ENCODE measurements around the gene ARID4A. TPM values are rescaled to one million over a fixed set of nuclear protein-coding genes. Genes with fewer than 3 reads are reported as not detected.
"Not testable (repeated sequence)": the region's sequence is repeated elsewhere in the genome, so short reads cannot be mapped to it uniquely, and the experiment has no call there.

The ARID4A gene, protein sequence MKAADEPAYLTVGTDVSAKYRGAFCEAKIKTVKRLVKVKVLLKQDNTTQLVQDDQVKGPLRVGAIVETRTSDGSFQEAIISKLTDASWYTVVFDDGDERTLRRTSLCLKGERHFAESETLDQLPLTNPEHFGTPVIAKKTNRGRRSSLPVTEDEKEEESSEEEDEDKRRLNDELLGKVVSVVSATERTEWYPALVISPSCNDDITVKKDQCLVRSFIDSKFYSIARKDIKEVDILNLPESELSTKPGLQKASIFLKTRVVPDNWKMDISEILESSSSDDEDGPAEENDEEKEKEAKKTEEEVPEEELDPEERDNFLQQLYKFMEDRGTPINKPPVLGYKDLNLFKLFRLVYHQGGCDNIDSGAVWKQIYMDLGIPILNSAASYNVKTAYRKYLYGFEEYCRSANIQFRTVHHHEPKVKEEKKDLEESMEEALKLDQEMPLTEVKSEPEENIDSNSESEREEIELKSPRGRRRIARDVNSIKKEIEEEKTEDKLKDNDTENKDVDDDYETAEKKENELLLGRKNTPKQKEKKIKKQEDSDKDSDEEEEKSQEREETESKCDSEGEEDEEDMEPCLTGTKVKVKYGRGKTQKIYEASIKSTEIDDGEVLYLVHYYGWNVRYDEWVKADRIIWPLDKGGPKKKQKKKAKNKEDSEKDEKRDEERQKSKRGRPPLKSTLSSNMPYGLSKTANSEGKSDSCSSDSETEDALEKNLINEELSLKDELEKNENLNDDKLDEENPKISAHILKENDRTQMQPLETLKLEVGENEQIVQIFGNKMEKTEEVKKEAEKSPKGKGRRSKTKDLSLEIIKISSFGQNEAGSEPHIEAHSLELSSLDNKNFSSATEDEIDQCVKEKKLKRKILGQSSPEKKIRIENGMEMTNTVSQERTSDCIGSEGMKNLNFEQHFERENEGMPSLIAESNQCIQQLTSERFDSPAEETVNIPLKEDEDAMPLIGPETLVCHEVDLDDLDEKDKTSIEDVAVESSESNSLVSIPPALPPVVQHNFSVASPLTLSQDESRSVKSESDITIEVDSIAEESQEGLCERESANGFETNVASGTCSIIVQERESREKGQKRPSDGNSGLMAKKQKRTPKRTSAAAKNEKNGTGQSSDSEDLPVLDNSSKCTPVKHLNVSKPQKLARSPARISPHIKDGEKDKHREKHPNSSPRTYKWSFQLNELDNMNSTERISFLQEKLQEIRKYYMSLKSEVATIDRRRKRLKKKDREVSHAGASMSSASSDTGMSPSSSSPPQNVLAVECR
- 6.1 and 8.2 TPM in 2 replicates for total RNA-seq (2014; rRNA removed)
- polyA plus RNA-seq (2012): 3.0 TPM

DNA sequence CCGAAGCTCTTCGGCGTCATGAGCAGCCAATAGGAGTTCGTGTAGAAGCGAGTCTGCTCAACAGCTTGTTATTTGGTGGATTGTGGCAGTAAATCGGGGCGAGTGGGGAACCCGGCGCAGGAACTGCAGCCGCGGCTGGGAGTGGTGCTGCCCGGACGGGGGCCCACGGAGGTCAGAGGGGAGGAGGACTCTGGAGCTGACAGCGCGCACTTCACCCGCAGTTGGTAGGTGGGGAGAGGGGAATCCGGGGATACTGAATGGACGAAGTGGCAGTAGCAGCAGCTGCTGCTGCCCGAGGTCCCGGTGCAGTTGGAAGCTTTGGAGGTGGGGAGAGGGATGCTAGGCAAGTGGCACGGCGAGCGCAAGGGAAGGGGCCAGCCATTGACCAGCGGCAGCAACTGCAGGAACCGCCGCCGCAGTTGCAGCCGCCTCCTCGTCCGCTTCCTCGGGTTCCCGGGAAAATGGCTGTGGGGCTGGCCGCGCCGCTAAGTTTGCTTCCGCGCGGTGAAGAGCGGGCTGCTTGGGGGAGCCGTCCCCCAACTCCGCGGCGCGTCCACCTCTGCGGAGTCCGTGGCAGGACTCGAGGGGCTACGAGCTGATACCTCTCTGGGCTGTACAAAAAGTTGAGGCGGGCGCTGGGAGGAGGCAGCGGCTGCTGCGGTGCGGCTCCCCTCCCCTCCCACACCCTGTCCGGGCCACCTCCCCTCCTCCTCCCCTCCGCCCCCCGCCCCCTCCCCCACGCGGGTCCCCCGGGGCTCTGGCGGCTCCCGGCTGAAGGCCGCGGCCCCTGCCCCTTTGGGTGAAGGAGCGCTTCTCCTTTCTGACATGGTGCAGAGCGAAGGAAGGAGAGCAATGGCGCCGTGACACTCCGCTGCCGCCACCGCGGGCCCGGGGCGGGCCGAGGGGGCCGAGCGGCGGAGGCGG is at the start of gene ARID4A:
TSS of gene ARID4A (plus strand) at position 79 of the 924 bp plus-strand sequence. CDS start 1,300 bp downstream, outside the sequence.
- DNase-seq (ENCODE audit: low read depth): no peak

DNA sequence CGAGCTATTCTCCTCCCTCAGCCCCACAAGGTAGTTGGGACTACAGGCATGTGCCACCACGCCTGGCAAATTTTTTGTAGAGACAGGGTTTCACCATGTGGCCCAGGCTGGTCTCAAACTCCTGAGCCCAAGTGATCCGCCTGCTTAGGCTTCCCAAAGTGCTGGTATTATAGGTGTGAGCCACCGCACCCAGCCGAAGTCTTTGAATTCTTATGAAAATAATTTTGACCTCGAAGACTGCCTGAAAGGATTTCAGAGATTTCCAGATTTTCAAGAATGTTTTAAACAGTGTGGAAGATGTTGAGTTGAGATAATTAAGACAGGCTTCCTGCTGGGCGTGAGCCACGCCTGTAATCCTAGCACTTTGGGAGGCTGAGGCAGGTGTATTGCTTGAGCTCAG is 48.7 kb upstream of the ARID4A start:
- no peak for DNase-seq (ENCODE audit: low read depth)

DNA sequence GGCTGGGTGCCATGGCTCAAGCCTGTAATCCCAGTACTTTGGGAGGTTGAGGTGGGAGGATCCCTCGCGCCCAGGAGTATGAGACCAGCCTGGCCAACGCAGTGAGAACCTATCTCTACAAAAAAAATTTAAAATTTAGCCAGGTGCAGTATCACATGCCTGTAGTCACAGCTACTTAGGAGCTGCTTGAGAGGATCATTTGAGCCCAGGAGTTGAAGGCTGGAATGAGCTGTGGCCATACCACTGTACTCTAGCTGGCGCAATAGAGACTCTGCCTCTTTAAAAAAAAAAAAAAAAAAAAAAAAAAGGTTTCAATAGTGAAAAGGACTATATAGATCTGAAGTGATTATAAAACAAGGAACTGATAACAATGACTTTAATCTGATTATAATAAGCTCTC is 40.2 kb upstream of the ARID4A start:
- no peak for DNase-seq (ENCODE audit: low read depth)

DNA sequence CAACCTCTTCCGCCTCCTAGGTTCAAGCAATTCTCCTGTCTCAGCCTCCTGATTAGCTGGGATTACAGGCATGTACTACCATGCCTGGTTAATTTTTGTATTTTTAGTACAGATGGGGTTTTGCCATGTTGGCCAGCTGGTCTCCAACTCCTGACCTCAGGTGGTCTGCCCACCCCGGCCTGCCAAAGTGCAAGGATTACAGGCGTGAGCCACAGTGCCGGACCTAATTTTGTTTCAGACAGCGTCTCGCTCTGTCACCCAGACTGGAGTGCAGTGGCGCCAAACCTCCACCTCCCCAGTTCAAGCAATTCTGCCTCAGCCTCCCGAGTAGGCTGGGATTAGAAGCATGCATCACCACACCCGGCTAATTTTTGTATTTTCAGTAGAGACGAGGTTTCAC is 36.4 kb upstream of the ARID4A start:
- DNase-seq (ENCODE audit: low read depth): not testable (repeated sequence)

DNA sequence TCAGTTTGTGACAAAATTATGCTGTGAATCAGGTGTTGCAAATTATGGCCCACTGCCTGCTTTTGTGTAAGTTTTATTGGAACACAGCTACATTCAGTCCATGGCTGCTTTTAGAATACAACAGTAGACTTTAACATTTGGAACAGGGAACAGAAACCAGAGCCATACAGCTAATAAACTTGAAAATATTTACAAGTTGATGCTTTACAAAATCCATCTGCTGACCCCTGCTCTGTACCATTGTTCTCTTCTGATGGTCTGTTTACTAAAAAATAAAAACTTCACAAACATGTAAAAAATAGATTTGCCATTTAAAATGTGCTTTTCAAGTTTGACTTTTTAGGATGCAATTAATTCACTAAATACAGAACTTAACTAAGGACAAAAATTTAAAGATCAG is 33.0 kb upstream of the ARID4A start:
- DNase-seq (ENCODE audit: low read depth): no peak

DNA sequence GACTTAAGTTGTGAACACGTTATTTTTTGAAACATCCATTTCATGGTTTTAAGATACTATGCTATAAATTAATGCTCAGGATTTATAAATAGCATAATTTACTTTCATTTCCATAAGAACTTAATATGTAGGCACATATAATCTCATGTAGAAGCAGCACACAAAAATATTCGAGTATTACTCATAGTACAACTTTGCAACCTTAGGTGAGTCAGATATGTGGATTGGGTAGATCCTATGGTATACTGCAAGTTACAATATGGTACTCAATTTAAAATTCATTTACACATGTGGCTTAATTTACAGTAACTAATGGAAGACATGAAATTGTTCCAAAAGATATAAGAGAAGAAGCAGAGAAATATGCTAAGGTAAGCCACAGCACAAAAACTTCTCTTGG is 27.7 kb upstream of the ARID4A start:
- DNase-seq (ENCODE audit: low read depth): no peak

DNA sequence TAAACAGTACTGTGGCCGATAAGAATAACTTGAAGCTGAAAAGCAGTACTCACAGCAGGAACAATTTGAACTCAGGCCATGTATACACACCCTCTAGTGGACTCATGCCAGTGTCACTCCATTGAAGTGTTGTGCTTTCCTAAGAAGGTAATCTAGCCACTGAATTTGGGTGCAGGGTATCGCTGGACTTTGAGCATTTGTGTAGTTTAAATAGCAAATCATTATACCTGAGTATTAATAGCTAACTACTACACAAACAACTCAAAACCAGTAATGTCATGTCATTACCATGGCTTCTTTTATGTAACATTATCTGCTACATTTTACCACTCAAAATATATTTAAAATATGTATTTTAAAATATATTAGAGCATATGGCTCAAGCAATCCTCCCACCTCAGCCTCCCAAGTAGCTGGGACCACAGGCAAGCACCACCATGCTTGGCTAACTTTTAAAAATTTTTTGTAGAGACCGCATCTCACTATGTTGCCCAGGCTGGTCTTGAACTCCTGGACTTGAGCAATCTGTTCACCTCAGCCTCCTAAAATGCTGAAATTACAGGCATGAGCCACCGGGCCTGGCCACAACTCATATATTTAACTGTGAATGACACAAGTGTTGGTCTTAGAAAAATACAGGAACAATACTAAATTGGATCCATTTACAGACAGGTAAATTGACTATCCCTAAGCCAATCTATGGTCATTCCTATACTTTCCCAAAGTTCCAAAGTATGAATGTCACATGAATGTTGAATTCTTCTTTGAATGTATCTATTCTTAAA is 25.6 kb upstream of the ARID4A start:
- peak; percentile 26 for DNase-seq (ENCODE audit: low read depth)

DNA sequence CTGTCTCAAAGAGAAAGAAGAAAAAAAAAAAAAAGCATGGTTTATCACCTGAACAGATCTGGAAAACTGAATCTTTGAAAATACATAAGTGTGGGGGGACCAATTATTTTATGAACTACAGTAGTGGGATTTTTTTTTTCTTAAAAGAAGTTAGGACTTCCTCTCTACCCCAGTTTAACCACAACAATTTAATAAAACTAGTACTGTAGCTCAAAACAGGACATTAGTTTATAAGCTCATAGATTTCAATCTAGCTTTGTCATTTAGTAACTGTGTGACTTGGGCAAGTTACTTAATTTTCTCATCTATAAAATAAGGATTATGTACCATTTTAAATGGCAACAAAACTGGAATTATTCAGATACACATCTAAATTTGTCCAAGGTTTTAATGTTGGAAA is 23.5 kb upstream of the ARID4A start:
- DNase-seq (ENCODE audit: low read depth): no peak

DNA sequence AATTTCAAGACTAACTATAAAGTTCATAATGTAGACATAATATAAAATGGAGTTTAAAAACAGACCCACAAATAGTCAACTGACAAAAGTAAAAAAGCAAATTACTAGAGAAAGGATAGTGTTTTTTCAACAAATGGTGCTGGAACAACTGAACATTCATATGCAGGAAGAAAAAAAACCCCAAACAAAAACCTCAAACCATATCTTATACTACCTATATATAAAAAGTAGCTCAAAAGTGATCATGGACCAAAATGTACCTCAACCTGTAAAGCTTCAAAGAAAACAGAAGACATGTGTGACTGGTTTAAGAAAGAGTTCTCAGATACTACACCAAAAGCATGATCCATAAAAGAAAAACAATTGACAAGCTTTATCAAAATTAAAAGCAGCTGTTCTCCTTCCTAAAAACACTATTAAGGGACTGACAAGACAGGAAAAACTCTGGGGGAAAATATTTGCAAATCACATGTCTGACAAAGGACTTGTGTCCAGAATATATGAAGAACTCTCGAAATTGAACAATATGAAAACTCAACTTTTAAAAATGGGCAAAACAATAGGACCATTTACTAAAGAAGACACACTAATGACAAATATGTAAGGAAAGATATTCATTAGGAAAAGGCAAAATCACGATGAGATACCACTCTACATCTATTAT is 22.7 kb upstream of the ARID4A start:
- no peak for DNase-seq (ENCODE audit: low read depth)

DNA sequence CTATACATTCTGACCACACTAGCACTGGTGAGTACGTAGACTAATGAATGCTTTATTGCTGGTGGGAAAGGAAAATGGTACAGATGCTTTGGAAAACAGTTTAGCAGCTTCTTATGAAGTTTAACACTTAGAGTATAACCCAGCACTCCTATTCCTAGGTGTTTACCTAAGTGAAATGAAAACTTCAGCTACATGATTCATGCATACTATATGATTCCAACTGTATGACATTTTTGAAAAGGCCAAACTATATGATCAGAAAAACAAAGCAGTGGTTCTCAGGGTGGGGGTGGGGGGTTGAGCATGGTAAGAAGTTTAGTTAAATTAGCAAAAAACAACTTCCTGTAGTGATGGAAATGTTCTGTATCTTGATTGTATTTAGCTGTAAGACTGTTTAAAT is 22.1 kb upstream of the ARID4A start:
- no peak for DNase-seq (ENCODE audit: low read depth)

DNA sequence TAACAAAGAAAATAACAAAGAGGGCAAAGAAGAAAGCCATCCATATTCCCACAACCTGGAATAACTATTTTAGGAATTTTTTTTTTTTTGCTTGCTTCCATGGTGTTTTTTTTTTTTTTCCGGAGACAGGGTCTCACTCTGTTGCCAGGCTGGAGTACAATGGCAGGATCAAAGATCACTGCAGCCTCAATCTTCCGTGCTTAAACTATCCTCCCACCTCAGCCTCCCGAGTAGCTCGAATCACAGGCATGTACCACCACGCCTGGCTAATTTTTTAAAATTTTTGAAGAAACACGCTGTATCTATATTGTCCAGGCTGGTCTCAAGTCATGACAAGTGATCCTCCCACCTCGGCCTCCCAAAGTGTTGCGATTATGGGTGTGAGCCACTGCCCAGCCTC is 20.2 kb upstream of the ARID4A start:
- no peak for DNase-seq (ENCODE audit: low read depth)

DNA sequence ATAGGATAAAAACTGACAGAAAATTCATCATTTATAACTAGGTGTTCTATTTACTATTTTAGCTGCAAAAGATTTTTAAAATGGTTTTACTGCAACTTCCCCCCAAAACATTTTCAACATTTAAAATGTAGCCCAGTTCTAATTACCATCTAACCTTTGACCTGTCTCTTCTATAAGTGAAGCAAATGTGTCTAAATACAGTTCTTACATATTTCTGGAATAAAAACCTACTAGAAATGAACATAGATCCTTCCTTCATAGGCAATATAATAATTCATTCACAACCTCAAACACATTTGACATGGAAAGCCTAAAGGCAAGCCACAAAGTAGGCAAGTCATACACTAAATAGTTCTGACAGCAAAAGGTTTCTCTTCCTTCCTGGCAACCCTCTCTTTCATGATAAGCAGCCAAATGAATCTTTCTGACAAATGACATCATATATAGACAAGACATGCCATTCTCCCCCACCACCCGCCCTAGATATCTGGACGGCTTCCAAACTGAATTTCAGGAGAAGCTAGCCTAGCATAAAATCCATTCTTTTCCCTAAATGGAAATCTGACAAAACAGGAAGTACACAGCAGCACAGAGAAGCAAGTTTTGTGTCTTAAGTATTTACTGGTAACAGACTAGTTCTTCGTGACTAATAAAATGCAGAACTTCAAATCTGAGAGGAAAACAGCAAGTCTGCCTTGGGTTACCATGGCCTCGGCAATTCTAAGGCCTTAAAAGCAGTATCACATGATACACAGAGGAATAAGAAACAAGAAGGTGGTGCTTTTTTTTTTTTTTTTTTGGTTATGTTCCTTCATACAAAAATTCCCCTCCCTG is 17.2 kb upstream of the ARID4A start:
- DNase-seq (ENCODE audit: low read depth): peak; percentile 85

DNA sequence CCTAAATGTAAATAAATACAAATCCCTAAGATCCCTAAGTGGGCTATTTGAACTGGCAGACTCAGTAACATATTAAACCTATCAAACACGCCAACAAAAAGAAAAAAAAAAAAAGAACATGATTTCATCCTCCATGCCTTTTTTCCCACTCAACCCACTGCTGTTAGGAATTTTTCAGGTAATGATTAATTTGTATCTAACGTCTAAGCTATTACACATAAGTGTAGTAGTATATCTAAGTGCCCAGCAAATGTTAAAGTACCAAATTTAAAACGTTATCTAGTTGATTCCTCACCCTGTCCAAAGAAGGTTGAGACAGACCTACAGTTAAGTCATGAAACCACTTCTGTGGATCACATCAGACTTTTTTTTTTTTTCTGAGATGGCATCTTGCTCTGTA is 16.4 kb upstream of the ARID4A start:
- DNase-seq (ENCODE audit: low read depth): no peak

DNA sequence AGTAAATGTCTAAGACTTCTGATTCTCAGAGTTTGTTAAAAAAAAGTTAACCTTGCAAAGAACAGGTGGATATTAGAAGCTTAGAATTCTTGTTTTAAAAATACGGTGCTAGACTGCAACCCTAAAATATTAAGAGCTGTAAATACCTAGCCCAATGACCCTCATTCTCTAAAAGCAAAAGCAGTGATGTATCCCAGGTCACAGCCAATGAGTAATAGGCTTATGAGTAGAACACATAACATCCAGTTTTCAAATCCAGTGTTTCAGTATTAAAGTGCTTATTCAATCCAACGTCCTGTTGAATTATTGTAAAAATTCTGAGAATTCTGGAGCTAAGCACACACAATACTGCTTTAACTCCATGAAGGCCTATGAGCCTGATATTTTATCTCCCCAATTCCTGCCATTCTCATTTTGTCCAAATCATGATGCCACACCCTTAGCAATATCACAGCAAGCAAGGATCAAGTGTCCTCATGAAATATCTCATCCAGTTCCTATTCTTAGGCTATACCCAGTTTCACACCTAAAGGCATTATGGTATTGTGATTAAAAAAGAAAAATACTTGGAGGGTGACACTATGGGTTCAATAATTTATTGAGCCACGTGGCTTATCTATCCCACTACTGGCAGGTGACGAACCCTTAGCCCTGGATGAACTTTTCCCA is 15.3 kb upstream of the ARID4A start:
- DNase-seq (ENCODE audit: low read depth): no peak

DNA sequence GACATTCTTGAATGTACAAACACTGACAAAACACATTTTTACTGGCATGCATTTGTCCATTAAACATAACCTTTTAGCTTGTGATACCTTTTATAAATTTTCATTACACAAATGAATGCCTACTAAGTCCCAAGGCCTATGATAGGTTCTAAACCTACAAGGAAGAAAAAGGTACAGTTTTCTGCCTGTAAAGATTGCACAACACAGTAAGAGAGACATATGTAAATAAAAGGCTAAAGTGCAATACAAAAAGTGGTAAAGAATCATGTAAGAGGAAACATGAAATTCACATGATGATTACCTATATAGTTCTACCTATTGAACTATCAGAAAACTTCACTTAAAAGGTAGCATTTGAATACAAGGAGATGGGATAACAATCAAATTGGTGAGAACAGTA is 14.6 kb upstream of the ARID4A start:
- no peak for DNase-seq (ENCODE audit: low read depth)

DNA sequence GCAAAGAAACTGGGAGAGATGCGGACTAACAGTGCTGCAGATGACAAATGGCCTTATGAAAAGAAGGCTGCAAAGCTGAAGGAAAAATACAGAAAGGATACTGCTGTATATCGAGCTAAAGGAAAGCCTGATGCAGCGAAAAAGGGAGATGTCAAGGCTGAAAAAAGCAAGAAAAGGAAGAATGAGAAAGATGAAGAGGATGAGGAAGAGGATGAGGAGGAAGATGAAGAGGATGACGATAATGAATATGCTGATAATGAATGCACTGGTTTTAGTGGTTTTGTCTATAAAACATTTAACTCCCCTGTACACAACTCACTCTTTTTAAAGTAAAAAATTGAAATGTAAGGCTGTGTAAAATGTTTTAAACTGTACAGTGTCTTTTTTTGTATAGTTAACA is 13.2 kb upstream of the ARID4A start:
- DNase-seq (ENCODE audit: low read depth): no peak

DNA sequence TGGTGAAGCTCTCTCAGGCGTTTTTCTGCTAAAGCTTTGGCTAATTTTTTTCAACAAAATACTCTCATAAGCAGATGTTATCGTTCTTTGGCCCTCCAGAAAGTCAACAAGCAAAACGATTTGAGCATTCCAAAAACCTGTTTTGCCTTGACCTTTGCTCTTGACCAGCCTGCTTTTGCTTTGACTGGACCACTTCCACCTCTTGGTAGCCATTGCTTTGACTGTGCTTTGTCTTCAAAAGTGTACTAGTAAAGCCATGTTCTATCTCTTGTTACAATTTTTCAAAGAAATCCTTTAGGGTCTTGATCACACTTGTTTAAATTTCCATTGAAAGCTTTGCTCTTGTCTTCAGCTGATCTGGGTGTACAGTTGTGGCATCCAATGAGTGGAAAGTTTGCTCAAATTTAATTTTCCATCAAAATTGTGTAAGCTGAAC is 10.7 kb upstream of the ARID4A start:
- DNase-seq (ENCODE audit: low read depth): no peak
